Measurements from ENCODE around the gene GBP4. TPM values are rescaled to one million over a fixed set of nuclear protein-coding genes. Genes with fewer than 3 reads are reported as not detected.

Gene GBP4
- 22.5 and 22.8 TPM in 2 replicates for total RNA-seq

GRCh38 chr1:89198491-89199072 is at the start of gene GBP4:
TSS of gene GBP4 (minus strand) at chr1:89198942. CDS start at chr1:89198834, 108 bp downstream.

GRCh38 chr1:89175601-89176256 is 23.0 kb downstream of the GBP4 start, which contains the start of gene GBP7:
TSS of gene GBP7 (minus strand) at chr1:89176003. CDS start at chr1:89171935, 4,068 bp downstream.

Other genes starting within 250 kb of the GBP4 start
- 21.0 and 23.2 TPM in 2 replicates for gene KYAT3, start 206.3 kb downstream of the GBP4 start, total RNA-seq
- 8.1 and 10.1 TPM in 2 replicates for gene RBMXL1, start 206.3 kb downstream of the GBP4 start, total RNA-seq
- gene GBP3, start 176.1 kb downstream of the GBP4 start, total RNA-seq, result 39.9 and 47.0 TPM in 2 replicates
- gene GBP1, start 133.7 kb downstream of the GBP4 start, total RNA-seq, result 50.2 and 54.7 TPM in 2 replicates
- gene GBP2, start 72.8 kb downstream of the GBP4 start, total RNA-seq, result 27.1 and 30.9 TPM in 2 replicates
- not detected in 2 replicates for gene GBP7, start 22.9 kb downstream of the GBP4 start, total RNA-seq
- 0.27 and 0.84 TPM in 2 replicates for gene GBP5, start 73.9 kb upstream of the GBP4 start, total RNA-seq
- not detected in 2 replicates for gene GBP6, start 165.1 kb upstream of the GBP4 start, total RNA-seq